SK-N-SH (cell line): ENCODE measurements around the gene ASB15. TPM values are rescaled to one million over a fixed set of nuclear protein-coding genes. Genes with fewer than 3 reads are reported as not detected.
A peak's percentile ranks its signal among the peaks of the same experiment; 100 is the strongest.

Source experiments
- CTCF ChIA-PET: fragments of 300-600, 350-600 bp; formaldehyde crosslinking; extraction: SDS; loops from one replicate; lab custom pipeline; 2021; lab: Yijun Ruan, JAX
- POLR2A ChIA-PET: fragments of 350-600 bp; sonication (Branson Sonifier 250); formaldehyde crosslinking; extraction: SDS; loops from one replicate; lab custom pipeline; 2020; ENCODE audit warnings: antibody characterized with exemption, inconsistent platforms; lab: Yijun Ruan, JAX
- DNase-seq: peaks from one replicate; pipeline ENCODE4 v3.0.0; 2012
- H2AFZ ChIP-seq: fragments of 200-600 bp; sonication (generic); 2 replicates; pipeline ENCODE4 v1.8.1; 2016; ENCODE audit warnings: antibody characterized with exemption, mild to moderate bottlenecking, low read depth
- H3F3A ChIP-seq: fragments of 200-600 bp; sonication (generic); replicated peaks from 2 replicates; pipeline ENCODE3; 2016; ENCODE audit warnings: antibody characterized with exemption, mild to moderate bottlenecking; ENCODE audit not compliant: insufficient read depth
- H3K27ac ChIP-seq, 2 experiments: fragments of 200-500 bp in 1 of 2; fragments of 200-600 bp in 1 of 2; sonication (Bioruptor generic) in 1 of 2; sonication (generic), shearing (Covaris generic) in 1 of 2; 2 replicates each; pipeline versions ENCODE4 v1.5.1 to v1.6.1; 2014 to 2016; ENCODE audit warnings: low read depth in 2 of 2, inconsistent platforms in 1 of 2, low read length in 1 of 2, mild to moderate bottlenecking in 1 of 2, mixed read lengths in 1 of 2
- H3K27me3 ChIP-seq: fragments of 200-600 bp; sonication (generic), shearing (Covaris generic); 2 replicates; pipeline ENCODE4 v1.6.1; 2016; ENCODE audit warnings: mixed run types; ENCODE audit not compliant: insufficient read depth
- H3K36me3 ChIP-seq, 2 experiments: fragments of 200-500 bp in 1 of 2; fragments of 200-600 bp in 1 of 2; sonication (Bioruptor generic) in 1 of 2; sonication (generic) in 1 of 2; replicated peaks in 1 of 2; 2 replicates each; pipeline versions ENCODE3 to v1.5.1; 2014 to 2016; ENCODE audit warnings: low read length in 1 of 2, mild to moderate bottlenecking in 1 of 2; ENCODE audit not compliant: insufficient read depth in 2 of 2, control insufficient read depth in 1 of 2
- H3K4me1 ChIP-seq, 2 experiments: fragments of 200-500 bp in 1 of 2; fragments of 200-600 bp in 1 of 2; sonication (Bioruptor generic) in 1 of 2; sonication (generic), shearing (Covaris generic) in 1 of 2; 2 replicates each; pipeline versions ENCODE4 v1.5.1 to v1.6.1; 2014 to 2016; ENCODE audit warnings: low read depth in 1 of 2, low read length in 1 of 2, mixed run types in 1 of 2; ENCODE audit not compliant: insufficient read depth in 2 of 2, control insufficient read depth in 1 of 2
- H3K4me2 ChIP-seq: fragments of 200-600 bp; sonication (generic), shearing (Covaris generic); 2 replicates; pipeline ENCODE4 v1.6.1; 2017; ENCODE audit warnings: mixed run types
- H3K4me3 ChIP-seq, 2 experiments: fragments of 200-500 bp in 1 of 2; fragments of 200-600 bp in 1 of 2; sonication (Bioruptor generic) in 1 of 2; sonication (generic), shearing (Covaris generic) in 1 of 2; 2 replicates each; pipeline versions ENCODE4 v1.5.1 to v1.8.1; 2014 to 2016; ENCODE audit warnings: low read depth in 2 of 2, inconsistent platforms in 1 of 2, low read length in 1 of 2, mild to moderate bottlenecking in 1 of 2, mixed read lengths in 1 of 2, moderate library complexity in 1 of 2
- H3K79me2 ChIP-seq: fragments of 200-600 bp; sonication (generic); 2 replicates; pipeline ENCODE4 v1.8.1; 2017; ENCODE audit warnings: mild to moderate bottlenecking; ENCODE audit not compliant: insufficient read depth
- H3K9ac ChIP-seq: fragments of 200-600 bp; sonication (generic); 2 replicates; pipeline ENCODE4 v1.6.1; 2017; ENCODE audit warnings: mixed run types
- H3K9me2 ChIP-seq: fragments of 200-600 bp; sonication (generic); 2 replicates; pipeline ENCODE4 v1.6.1; 2017; ENCODE audit warnings: mixed run types
- H3K9me3 ChIP-seq: fragments of 200-600 bp; sonication (generic); 2 replicates; pipeline ENCODE4 v1.6.1; 2017; ENCODE audit warnings: mixed run types, mild to moderate bottlenecking, moderate library complexity
- H4K20me1 ChIP-seq: fragments of 200-600 bp; sonication (generic); 2 replicates; pipeline ENCODE4 v1.6.1; 2017; ENCODE audit warnings: mild to moderate bottlenecking, mixed run types; ENCODE audit not compliant: insufficient read depth
- ELF1 ChIP-seq: IDR thresholded peaks from 2 replicates; pipeline ENCODE4 v1.4.0; 2012
- EP300 ChIP-seq, 2 experiments: IDR thresholded peaks; 2 replicates each; pipeline versions ENCODE4 v1.4.0 to v1.6.1; 2012; ENCODE audit warnings: borderline replicate concordance in 1 of 2, low read depth in 1 of 2, low read length in 1 of 2
- FOXJ3 ChIP-seq: sonication (generic); formaldehyde crosslinking; IDR thresholded peaks from 2 replicates; pipeline ENCODE4 v1.5.1; 2020; ENCODE audit warnings: mild to moderate bottlenecking, missing genetic modification reagents
- IRF3 ChIP-seq: fragments of 150-350 bp; IDR thresholded peaks from 2 replicates; pipeline ENCODE4 v1.6.1; 2016; ENCODE audit warnings: mild to moderate bottlenecking, low read depth, low read length
- JUND ChIP-seq: IDR thresholded peaks from 2 replicates; pipeline ENCODE4 v1.4.0; 2012
- MAX ChIP-seq: IDR thresholded peaks from 2 replicates; pipeline ENCODE4 v1.4.0; 2012; ENCODE audit warnings: low read depth
- PBX3 ChIP-seq: IDR thresholded peaks from 2 replicates; pipeline ENCODE4; 2012
- SMC3 ChIP-seq: IDR thresholded peaks from 2 replicates; pipeline ENCODE4 v1.6.1; 2012; ENCODE audit warnings: low read depth, low read length, improper control_type of control experiment
- TAF1 ChIP-seq: IDR thresholded peaks from 2 replicates; pipeline ENCODE4 v1.6.1; 2012; ENCODE audit warnings: low read depth, mild to moderate bottlenecking, low read length, moderate library complexity, borderline replicate concordance
- TCF12 ChIP-seq: IDR thresholded peaks from 2 replicates; pipeline ENCODE4 v1.4.0; 2012
- TEAD4 ChIP-seq: IDR thresholded peaks from 2 replicates; pipeline ENCODE4 v1.4.0; 2012; ENCODE audit warnings: mild to moderate bottlenecking, borderline replicate concordance; ENCODE audit not compliant: insufficient read depth
- WGBS: methylation state at CpG from one replicate; pipeline ENCODE4 v1.1.6; 2017; ENCODE audit warnings: low lambda C conversion rate; 5-methylcytosine and 5-hydroxymethylcytosine counted together
- polyA plus RNA-seq, 3 experiments: library from polyadenylated mRNA; depleted of rRNA; stranded (reverse); fragments of >200 nt; gene quantifications; 2 replicates each; pipeline ENCODE4 v1.2.3, GENCODE V29; 2012

ASB15 gene
- polyA plus RNA-seq, 1 of the 3 experiments (the other 2 are of a cell fraction), result not detected

- Histone ChIP-seq H3K36me3 (peaks cover 8 to 15% of the 10 kb centered on the region in 2 experiments), H3K4me2 (no peak overlapping the region), H3K4me1 (peaks cover 0 to 17% of the 10 kb centered on the region in 2 experiments; a peak in 3 of 4 replicates), H4K20me1 (no peaks in the 10 kb centered on the region), H3K9me3 (no peaks in the 10 kb centered on the region), H2AFZ (no peak overlapping the region), H3K27me3 (no peaks in the 10 kb centered on the region), H3K79me2 (no peaks in the 10 kb centered on the region), H3K9me2 (no peaks in the 10 kb centered on the region), H3K9ac (no peak overlapping the region), H3K27ac (no peak overlapping the region), H3K4me3 (no peak overlapping the region), H3F3A (no peaks in the 10 kb centered on the region)
- POLR2A ChIA-PET, result no interaction called here
- CTCF ChIA-PET, result interaction anchor here (0.6 to 2.5 kb wide), 4 partner anchors 9 to 76 kb away, joined by 3 to 20 read pairs (median 4); no protein-coding TSS in a partner anchor
- TF ChIP-seq TAF1, result no peak
- no peak for TF ChIP-seq FOXJ3 (CRISPR knock-in tag)
- no peak for TF ChIP-seq TEAD4
- TF ChIP-seq SMC3, result no peak
- TF ChIP-seq IRF3, result no peak
- no peak for TF ChIP-seq ELF1
- WGBS, result 90% methylated on average over 5 of the region's 5 CpGs
- no peak for DNase-seq
Measured at GRCh38 chr7:123673137-123673732, 71.6 kb downstream of the ASB15 start.

GRCh38 chr7:123673752-123674398 lies 72.3 kb downstream of the ASB15 start:
- WGBS, result 100% methylated on average over 3 of the region's 3 CpGs
- no peak overlapping the region for H3K9ac ChIP-seq
- peak overlapping the region in 1 of 2 experiments; percentile 14; a peak in 1 of 4 replicates for H3K27ac ChIP-seq
- no peaks in the 10 kb centered on the region for H3K27me3 ChIP-seq
- TF ChIP-seq JUND (peak; percentile 20; the same call in 1 of the 2 replicates), EP300 (IDR thresholded peaks at IDR 0.05; ENCODE audit: borderline replicate concordance in 1 of 2, low read depth in 1 of 2, low read length in 1 of 2) (no peak), PBX3 (no peak), MAX (no peak), TCF12 (no peak)
- ChIA-PET CTCF (interaction anchor here (0.6 to 2.5 kb wide), 6 partner anchors 8 to 102 kb away, joined by 3 to 20 read pairs (median 4); no protein-coding TSS in a partner anchor), POLR2A (no interaction called here)
- peaks cover 0 to 17% of the 10 kb centered on the region in 2 experiments; a peak in 3 of 4 replicates for H3K4me1 ChIP-seq
- no peak overlapping the region for H2AFZ ChIP-seq
- peaks cover 12 to 20% of the 10 kb centered on the region in 2 experiments for H3K36me3 ChIP-seq
- no peaks in the 10 kb centered on the region for H4K20me1 ChIP-seq
- no peak overlapping the region for H3K4me3 ChIP-seq
- no peak overlapping the region for H3K4me2 ChIP-seq
- H3F3A ChIP-seq, result no peaks in the 10 kb centered on the region
- no peaks in the 10 kb centered on the region for H3K79me2 ChIP-seq
- H3K9me2 ChIP-seq, result no peaks in the 10 kb centered on the region
- no peaks in the 10 kb centered on the region for H3K9me3 ChIP-seq
- no peak for DNase-seq
